Adrenal gland (tissue), 5 donors: Measurements from ENCODE around the gene COL4A5.

Experiments
- POLR2A ChIP-seq, 2 donors: fragments of 450-650 bp; IDR thresholded peaks; one replicate each; pipeline ENCODE4 v1.6.1; 2017; ENCODE audit warnings: antibody characterized with exemption in 2 of 2, mild to moderate bottlenecking in 2 of 2, moderate library complexity in 1 of 2
- TF ChIP-seq, protein P1 (sequence below), 6 experiments: fragments of 450-650 bp in 4 of 6; fragments of 200-600 bp in 2 of 6; sonication (generic) in 1 of 6; IDR thresholded peaks; 1 replicate in 5 of 6; 2 replicates in 1 of 6; pipeline versions ENCODE4 v1.5.1 to v1.8.0; 2016 to 2021; ENCODE audit warnings: antibody characterized with exemption in 6 of 6, mild to moderate bottlenecking in 2 of 6, moderate library complexity in 1 of 6
- donor health status: DM: no; HTN: no; CAD: no.

GRCh38 chrX:108419401-108419800 lies 20.2 kb upstream of the COL4A5 start:
- TF ChIP-seq, protein P1, sequence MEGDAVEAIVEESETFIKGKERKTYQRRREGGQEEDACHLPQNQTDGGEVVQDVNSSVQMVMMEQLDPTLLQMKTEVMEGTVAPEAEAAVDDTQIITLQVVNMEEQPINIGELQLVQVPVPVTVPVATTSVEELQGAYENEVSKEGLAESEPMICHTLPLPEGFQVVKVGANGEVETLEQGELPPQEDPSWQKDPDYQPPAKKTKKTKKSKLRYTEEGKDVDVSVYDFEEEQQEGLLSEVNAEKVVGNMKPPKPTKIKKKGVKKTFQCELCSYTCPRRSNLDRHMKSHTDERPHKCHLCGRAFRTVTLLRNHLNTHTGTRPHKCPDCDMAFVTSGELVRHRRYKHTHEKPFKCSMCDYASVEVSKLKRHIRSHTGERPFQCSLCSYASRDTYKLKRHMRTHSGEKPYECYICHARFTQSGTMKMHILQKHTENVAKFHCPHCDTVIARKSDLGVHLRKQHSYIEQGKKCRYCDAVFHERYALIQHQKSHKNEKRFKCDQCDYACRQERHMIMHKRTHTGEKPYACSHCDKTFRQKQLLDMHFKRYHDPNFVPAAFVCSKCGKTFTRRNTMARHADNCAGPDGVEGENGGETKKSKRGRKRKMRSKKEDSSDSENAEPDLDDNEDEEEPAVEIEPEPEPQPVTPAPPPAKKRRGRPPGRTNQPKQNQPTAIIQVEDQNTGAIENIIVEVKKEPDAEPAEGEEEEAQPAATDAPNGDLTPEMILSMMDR (IDR thresholded peaks at IDR 0.05) = no peak
- no peak for TF ChIP-seq POLR2A (IDR thresholded peaks at IDR 0.05)
